HepG2 (cell line): Measurements from ENCODE around the gene TP53. TPM values are rescaled to one million over a fixed set of nuclear protein-coding genes. Genes with fewer than 3 reads are reported as not detected.
A peak's percentile ranks its signal among the peaks of the same experiment; 100 is the strongest.

ENCODE experiments used
- AGO1 ChIP-seq: fragments of 200-400 bp; formaldehyde crosslinking; IDR thresholded peaks from 2 replicates; pipeline ENCODE4 v1.6.1; 2017; ENCODE audit warnings: mild to moderate bottlenecking, low read depth, low read length, moderate library complexity; ENCODE audit not compliant: poor library complexity, severe bottlenecking
- CCAR2 ChIP-seq: fragments of 200-400 bp; formaldehyde crosslinking; optimal IDR thresholded peaks from 2 replicates; pipeline ENCODE3; 2018; ENCODE audit warnings: low read depth, mild to moderate bottlenecking, low read length, moderate library complexity
- FOXK1 ChIP-seq: sonication (generic); formaldehyde crosslinking; IDR thresholded peaks from 2 replicates; pipeline ENCODE4 v1.4.0; 2020; ENCODE audit warnings: low read depth, missing genetic modification reagents, borderline replicate concordance
- GFI1 ChIP-seq: sonication (generic); formaldehyde crosslinking; IDR thresholded peaks from 2 replicates; pipeline ENCODE4 v1.5.0; 2020; ENCODE audit warnings: missing genetic modification reagents, mild to moderate bottlenecking, borderline replicate concordance
- HOXA9 ChIP-seq: sonication (generic); formaldehyde crosslinking; IDR thresholded peaks from 2 replicates; pipeline ENCODE4 v1.8.1; 2022; ENCODE audit warnings: missing genetic modification reagents, mild to moderate bottlenecking, moderate library complexity, borderline replicate concordance
- KDM3A ChIP-seq: IDR thresholded peaks from 2 replicates; pipeline ENCODE4 v1.6.1; 2018; ENCODE audit warnings: low read depth, missing compliant biosample characterization
- NFATC3 ChIP-seq: sonication (generic); formaldehyde crosslinking; IDR thresholded peaks from 2 replicates; pipeline ENCODE4 v1.5.1; 2020; ENCODE audit warnings: mild to moderate bottlenecking, missing genetic modification reagents
- NONO ChIP-seq, 2 experiments: fragments of 450-650 bp in 1 of 2; sonication (generic) in 1 of 2; formaldehyde crosslinking in 1 of 2; IDR thresholded peaks in 1 of 2; conservative IDR thresholded peaks in 1 of 2; 2 replicates each; pipeline versions ENCODE4 v1.6.1 to v1.8.0; 2017 to 2022; ENCODE audit warnings: mild to moderate bottlenecking in 1 of 2, missing genetic modification reagents in 1 of 2, moderate library complexity in 1 of 2
- NR2F1 ChIP-seq, 2 experiments: fragments of 450-650 bp in 1 of 2; formaldehyde crosslinking in 1 of 2; IDR thresholded peaks; 2 replicates each; pipeline versions ENCODE4 v1.5.0 to v1.6.1; 2016 to 2020; ENCODE audit warnings: mild to moderate bottlenecking in 1 of 2, missing compliant biosample characterization in 1 of 2, missing genetic modification reagents in 1 of 2, moderate library complexity in 1 of 2
- SIX4 ChIP-seq: sonication (generic); formaldehyde crosslinking; IDR thresholded peaks from 2 replicates; pipeline ENCODE4 v1.4.0; 2020; ENCODE audit warnings: missing genetic modification reagents
- SKI ChIP-seq: fragments of 450-650 bp; IDR thresholded peaks from one replicate; pipeline ENCODE4 v1.6.1; 2018; ENCODE audit warnings: mild to moderate bottlenecking; ENCODE audit not compliant: partially characterized antibody
- TGIF2 ChIP-seq: IDR thresholded peaks from 2 replicates; pipeline ENCODE4 v1.6.1; 2016; ENCODE audit warnings: control low read depth, missing compliant biosample characterization
- XBP1 ChIP-seq: sonication (generic); formaldehyde crosslinking; IDR thresholded peaks from 2 replicates; pipeline ENCODE4 v1.5.0; 2020; ENCODE audit warnings: missing genetic modification reagents
- ZBTB3 ChIP-seq: sonication (generic); formaldehyde crosslinking; IDR thresholded peaks from 2 replicates; pipeline ENCODE4 v1.4.0; 2020; ENCODE audit warnings: low read depth, mild to moderate bottlenecking, moderate library complexity, missing genetic modification reagents, borderline replicate concordance
- ZC3H4 ChIP-seq: sonication (generic); formaldehyde crosslinking; IDR thresholded peaks from 2 replicates; pipeline ENCODE4 v1.4.0; 2020; ENCODE audit warnings: missing genetic modification reagents, borderline replicate concordance
- ZNF598 ChIP-seq: sonication (generic); formaldehyde crosslinking; IDR thresholded peaks from 2 replicates; pipeline ENCODE4 v1.5.1; 2020; ENCODE audit warnings: mild to moderate bottlenecking, missing genetic modification reagents, borderline replicate concordance
- ZNF75D ChIP-seq: sonication (generic); formaldehyde crosslinking; IDR thresholded peaks from 2 replicates; pipeline ENCODE4 v1.8.1; 2023; ENCODE audit warnings: missing genetic modification reagents, mild to moderate bottlenecking, borderline replicate concordance
- ZNF761 ChIP-seq: sonication (generic); formaldehyde crosslinking; conservative IDR thresholded peaks from 2 replicates; pipeline ENCODE4 v1.4.0; 2020; ENCODE audit warnings: mild to moderate bottlenecking, missing genetic modification reagents
- ZNF777 ChIP-seq: sonication (generic); formaldehyde crosslinking; IDR thresholded peaks from 2 replicates; pipeline ENCODE4 v1.4.0; 2020; ENCODE audit warnings: missing genetic modification reagents
- polyA plus RNA-seq, 8 experiments: library from polyadenylated mRNA; depleted of rRNA in 3 of 8; stranded (reverse) in 7 of 8; unstranded in 1 of 8; fragments of >200 nt; fragmentation: Illumina TruSeq in 4 of 8; extraction: Trizol in 4 of 8; gene quantifications; 2 replicates each; pipeline versions ENCODE4 v1.2.1 to v1.2.3, GENCODE V29; 2011 to 2016; ENCODE audit warnings: low read depth in 4 of 8, missing spikeins in 1 of 8, mixed read lengths in 1 of 8; ENCODE audit not compliant: insufficient read depth in 1 of 8
- total RNA-seq, 5 experiments: library from RNA; depleted of rRNA; stranded (reverse); fragments of >200 nt; fragmentation: Illumina TruSeq; extraction: Trizol; gene quantifications; 2 replicates each; pipeline ENCODE4 v1.2.3, GENCODE V29; 2016; ENCODE audit warnings: low read depth in 1 of 5
- TF ChIP-seq, protein P1 (sequence below): IDR thresholded peaks from 2 replicates; pipeline ENCODE4 v1.6.1; 2016; ENCODE audit warnings: control low read depth
- TF ChIP-seq, protein P2 (sequence below): sonication (generic); formaldehyde crosslinking; IDR thresholded peaks from 2 replicates; pipeline ENCODE4 v1.5.1; 2020; ENCODE audit warnings: missing genetic modification reagents, mild to moderate bottlenecking, borderline replicate concordance
- TF ChIP-seq, protein P3 (sequence below): sonication (generic); formaldehyde crosslinking; IDR thresholded peaks from 2 replicates; pipeline ENCODE4 v1.8.0; 2022; ENCODE audit warnings: missing genetic modification reagents, mild to moderate bottlenecking, inconsistent platforms, borderline replicate concordance
- TF ChIP-seq, protein P4 (sequence below): sonication (generic); formaldehyde crosslinking; IDR thresholded peaks from 2 replicates; pipeline ENCODE4 v1.8.0; 2023; ENCODE audit warnings: mild to moderate bottlenecking, missing genetic modification reagents

The TP53 gene
- total and polyA plus RNA-seq, 2 of the 13 experiments (the other 11 are each of a cell fraction or from before 2014, with no cell fraction given), result 17.1 to 29.9 TPM

DNA sequence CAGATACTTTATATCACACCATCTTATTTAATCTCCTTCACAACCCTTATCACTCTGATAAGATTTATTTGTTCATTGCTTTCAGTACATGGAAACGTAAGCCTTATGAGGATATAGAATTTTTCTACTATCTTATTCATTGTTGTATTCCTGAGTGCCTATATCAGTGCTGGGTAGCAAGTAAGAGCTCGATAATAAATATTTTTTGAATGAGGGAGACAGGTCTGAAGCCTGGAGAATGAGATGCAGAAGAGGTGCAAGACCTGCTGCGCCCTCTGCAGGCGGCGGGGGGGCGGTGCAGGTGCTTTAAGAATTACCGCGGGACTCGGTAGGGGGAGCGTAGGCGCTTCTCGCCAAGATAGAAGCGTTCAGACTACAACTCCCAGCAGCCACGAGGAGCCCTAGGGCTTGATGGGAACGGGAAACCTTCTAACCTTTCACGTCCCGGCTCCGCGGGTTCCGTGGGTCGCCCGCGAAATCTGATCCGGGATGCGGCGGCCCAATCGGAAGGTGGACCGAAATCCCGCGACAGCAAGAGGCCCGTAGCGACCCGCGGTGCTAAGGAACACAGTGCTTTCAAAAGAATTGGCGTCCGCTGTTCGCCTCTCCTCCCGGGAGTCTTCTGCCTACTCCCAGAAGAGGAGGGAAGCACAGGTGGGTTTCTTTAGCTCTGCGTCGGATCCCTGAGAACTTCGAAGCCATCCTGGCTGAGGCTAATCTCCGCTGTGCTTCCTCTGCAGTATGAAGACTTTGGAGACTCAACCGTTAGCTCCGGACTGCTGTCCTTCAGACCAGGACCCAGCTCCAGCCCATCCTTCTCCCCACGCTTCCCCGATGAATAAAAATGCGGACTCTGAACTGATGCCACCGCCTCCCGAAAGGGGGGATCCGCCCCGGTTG is 868 bp upstream of the TP53 start, which contains the start of gene WRAP53 (continued):
- TF ChIP-seq, protein P1, sequence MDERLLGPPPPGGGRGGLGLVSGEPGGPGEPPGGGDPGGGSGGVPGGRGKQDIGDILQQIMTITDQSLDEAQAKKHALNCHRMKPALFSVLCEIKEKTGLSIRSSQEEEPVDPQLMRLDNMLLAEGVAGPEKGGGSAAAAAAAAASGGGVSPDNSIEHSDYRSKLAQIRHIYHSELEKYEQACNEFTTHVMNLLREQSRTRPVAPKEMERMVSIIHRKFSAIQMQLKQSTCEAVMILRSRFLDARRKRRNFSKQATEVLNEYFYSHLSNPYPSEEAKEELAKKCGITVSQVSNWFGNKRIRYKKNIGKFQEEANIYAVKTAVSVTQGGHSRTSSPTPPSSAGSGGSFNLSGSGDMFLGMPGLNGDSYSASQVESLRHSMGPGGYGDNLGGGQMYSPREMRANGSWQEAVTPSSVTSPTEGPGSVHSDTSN (CRISPR knock-in tag), result no peak
- TF ChIP-seq ZNF777 (CRISPR knock-in tag) (0 out of 2 replicates have a peak, but pooled peaks have one; percentile 16), NR2F1 (CRISPR knock-in tag; IDR thresholded peaks at IDR 0.05) (peak in 1 of 2 experiments; percentile 49; a peak in 1 of 4 replicates), ZC3H4 (CRISPR knock-in tag) (no peak), GFI1 (no peak), ZNF75D (CRISPR knock-in tag) (no peak), SKI (no peak), SIX4 (CRISPR knock-in tag) (peak; percentile 97), ZNF598 (no peak), KDM3A (CRISPR knock-in tag) (no peak), NFATC3 (no peak), NONO (IDR thresholded peaks at IDR 0.05) (no peak), NONO (CRISPR knock-in tag; conservative IDR thresholded peaks at IDR 0.05) (no peak; the same call in none of the 2 replicates), CCAR2 (no peak), XBP1 (CRISPR knock-in tag) (no peak), ZBTB3 (CRISPR knock-in tag) (no peak), FOXK1 (CRISPR knock-in tag) (peak; percentile 61; the same call in 1 of the 2 replicates), HOXA9 (CRISPR knock-in tag) (no peak), AGO1 (no peak), ZNF761 (CRISPR knock-in tag) (0 out of 2 replicates have a peak, but pooled peaks have one; percentile 50), TGIF2 (CRISPR knock-in tag) (no peak; the same call in 1 of the 2 replicates)
- TF ChIP-seq, protein P2, sequence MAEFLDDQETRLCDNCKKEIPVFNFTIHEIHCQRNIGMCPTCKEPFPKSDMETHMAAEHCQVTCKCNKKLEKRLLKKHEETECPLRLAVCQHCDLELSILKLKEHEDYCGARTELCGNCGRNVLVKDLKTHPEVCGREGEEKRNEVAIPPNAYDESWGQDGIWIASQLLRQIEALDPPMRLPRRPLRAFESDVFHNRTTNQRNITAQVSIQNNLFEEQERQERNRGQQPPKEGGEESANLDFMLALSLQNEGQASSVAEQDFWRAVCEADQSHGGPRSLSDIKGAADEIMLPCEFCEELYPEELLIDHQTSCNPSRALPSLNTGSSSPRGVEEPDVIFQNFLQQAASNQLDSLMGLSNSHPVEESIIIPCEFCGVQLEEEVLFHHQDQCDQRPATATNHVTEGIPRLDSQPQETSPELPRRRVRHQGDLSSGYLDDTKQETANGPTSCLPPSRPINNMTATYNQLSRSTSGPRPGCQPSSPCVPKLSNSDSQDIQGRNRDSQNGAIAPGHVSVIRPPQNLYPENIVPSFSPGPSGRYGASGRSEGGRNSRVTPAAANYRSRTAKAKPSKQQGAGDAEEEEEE (CRISPR knock-in tag), result no peak
- TF ChIP-seq, protein P3, sequence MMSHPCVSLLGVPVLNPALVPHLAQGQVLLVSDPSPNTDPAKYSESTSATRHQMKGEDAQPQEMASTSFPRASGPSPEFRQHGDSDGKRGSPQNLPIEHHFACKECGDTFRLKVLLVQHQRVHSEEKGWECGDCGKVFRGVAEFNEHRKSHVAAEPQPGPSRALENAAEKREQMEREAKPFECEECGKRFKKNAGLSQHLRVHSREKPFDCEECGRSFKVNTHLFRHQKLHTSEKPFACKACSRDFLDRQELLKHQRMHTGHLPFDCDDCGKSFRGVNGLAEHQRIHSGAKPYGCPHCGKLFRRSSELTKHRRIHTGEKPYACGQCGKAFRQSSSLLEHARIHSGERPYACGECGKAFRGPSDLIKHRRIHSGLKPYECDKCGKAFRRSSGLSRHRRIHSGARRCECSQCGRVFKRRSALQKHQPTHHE (CRISPR knock-in tag), result no peak
- TF ChIP-seq, protein P4, sequence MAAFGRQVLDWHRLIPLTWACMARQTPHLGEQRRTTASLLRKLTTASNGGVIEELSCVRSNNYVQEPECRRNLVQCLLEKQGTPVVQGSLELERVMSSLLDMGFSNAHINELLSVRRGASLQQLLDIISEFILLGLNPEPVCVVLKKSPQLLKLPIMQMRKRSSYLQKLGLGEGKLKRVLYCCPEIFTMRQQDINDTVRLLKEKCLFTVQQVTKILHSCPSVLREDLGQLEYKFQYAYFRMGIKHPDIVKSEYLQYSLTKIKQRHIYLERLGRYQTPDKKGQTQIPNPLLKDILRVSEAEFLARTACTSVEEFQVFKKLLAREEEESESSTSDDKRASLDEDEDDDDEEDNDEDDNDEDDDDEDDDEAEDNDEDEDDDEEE (CRISPR knock-in tag), result no peak
